Transverse colon (tissue), 4 donors: ENCODE data around the gene RAD51D. TPM values are rescaled to one million over a fixed set of nuclear protein-coding genes. Genes with fewer than 3 reads are reported as not detected.
A peak's percentile ranks its signal among the peaks of the same experiment; 100 is the strongest.

Source experiments
- DNase-seq: peaks from one replicate; pipeline ENCODE4 v3.0.0-alpha.2; 2019
- H3K27ac ChIP-seq, 4 donors: fragments of 200-600 bp; sonication (generic); 2 replicates each; pipeline ENCODE4 v1.5.1; 2016 to 2018; ENCODE audit warnings: inconsistent platforms in 4 of 4
- H3K27me3 ChIP-seq: fragments of 200-600 bp; sonication (generic); 2 replicates; pipeline ENCODE4 v1.5.1; 2017; ENCODE audit warnings: inconsistent platforms
- H3K36me3 ChIP-seq, 4 donors: fragments of 200-600 bp; sonication (generic); 2 replicates each; pipeline ENCODE4 v1.5.1; 2017 to 2019; ENCODE audit warnings: inconsistent platforms in 4 of 4
- H3K4me1 ChIP-seq, 4 donors: fragments of 200-600 bp; sonication (generic); 2 replicates each; pipeline ENCODE4 v1.5.1; 2017 to 2020; ENCODE audit warnings: inconsistent platforms in 4 of 4
- H3K4me3 ChIP-seq, 4 donors: fragments of 200-600 bp; sonication (generic); 1 replicate in 1 of 4; 2 replicates in 3 of 4; pipeline versions ENCODE4 v1.5.1 to v1.6.1; 2017 to 2019; ENCODE audit warnings: inconsistent platforms in 4 of 4
- H3K9me3 ChIP-seq, 2 donors: fragments of 200-600 bp; sonication (generic); 2 replicates each; pipeline ENCODE4 v1.5.1; 2017 to 2019; ENCODE audit warnings: inconsistent platforms in 2 of 2
- EP300 ChIP-seq: sonication (generic); formaldehyde crosslinking; IDR thresholded peaks from one replicate; pipeline ENCODE4 v1.6.1; 2017; ENCODE audit warnings: antibody characterized with exemption, low read depth
- POLR2A ChIP-seq: fragments of 450-650 bp; IDR thresholded peaks from one replicate; pipeline ENCODE4 v1.6.1; 2016; ENCODE audit warnings: antibody characterized with exemption, mild to moderate bottlenecking, moderate library complexity
- POLR2AphosphoS5 ChIP-seq, 3 donors: sonication (generic); formaldehyde crosslinking; IDR thresholded peaks; one replicate each; pipeline ENCODE4 v1.6.1; 2016; ENCODE audit warnings: antibody characterized with exemption in 3 of 3
- WGBS, 2 donors: methylation state at CpG; one replicate each; pipeline ENCODE4 v1.1.5; 2018; ENCODE audit warnings: low coverage in 1 of 2; 5-methylcytosine and 5-hydroxymethylcytosine counted together
- in situ Hi-C, 4 donors: fragments of 200-750 bp; cut with MboI; loops; one replicate each; pipeline versions ENCODE4 v1.15.0 to v1.15.1; 2017; ENCODE audit warnings: low sequenced_read_pairs in 3 of 4, low pct_ligation_motif_present in 1 of 4, low pct_unique_long_range_greater_than_20kb in 1 of 4
- intact Hi-C: fragments of 100-400 bp; cut with DNase I; formaldehyde crosslinking; loops from one replicate; pipeline ENCODE4 v1.15.1; 2023; ENCODE audit warnings: low total_unique reads
- total RNA-seq, 4 donors: library from RNA; depleted of rRNA; stranded (reverse); fragments of >200 nt; gene quantifications; one replicate each; pipeline ENCODE4 v1.1.0, GENCODE V29; 2016
- TF ChIP-seq, protein P1 (sequence below), 5 experiments: fragments of 200-600 bp in 3 of 5; fragments of 450-650 bp in 2 of 5; sonication (generic) in 3 of 5; IDR thresholded peaks; 1 replicate in 2 of 5; 2 replicates in 3 of 5; pipeline ENCODE4 v1.5.1; 2016 to 2017; ENCODE audit warnings: antibody characterized with exemption in 5 of 5, inconsistent platforms in 3 of 5, mild to moderate bottlenecking in 2 of 5, moderate library complexity in 1 of 5

The RAD51D gene
- total RNA-seq, 4 donors from 2014 or later = 5.6 to 60.3 (median 7.8) TPM

DNA sequence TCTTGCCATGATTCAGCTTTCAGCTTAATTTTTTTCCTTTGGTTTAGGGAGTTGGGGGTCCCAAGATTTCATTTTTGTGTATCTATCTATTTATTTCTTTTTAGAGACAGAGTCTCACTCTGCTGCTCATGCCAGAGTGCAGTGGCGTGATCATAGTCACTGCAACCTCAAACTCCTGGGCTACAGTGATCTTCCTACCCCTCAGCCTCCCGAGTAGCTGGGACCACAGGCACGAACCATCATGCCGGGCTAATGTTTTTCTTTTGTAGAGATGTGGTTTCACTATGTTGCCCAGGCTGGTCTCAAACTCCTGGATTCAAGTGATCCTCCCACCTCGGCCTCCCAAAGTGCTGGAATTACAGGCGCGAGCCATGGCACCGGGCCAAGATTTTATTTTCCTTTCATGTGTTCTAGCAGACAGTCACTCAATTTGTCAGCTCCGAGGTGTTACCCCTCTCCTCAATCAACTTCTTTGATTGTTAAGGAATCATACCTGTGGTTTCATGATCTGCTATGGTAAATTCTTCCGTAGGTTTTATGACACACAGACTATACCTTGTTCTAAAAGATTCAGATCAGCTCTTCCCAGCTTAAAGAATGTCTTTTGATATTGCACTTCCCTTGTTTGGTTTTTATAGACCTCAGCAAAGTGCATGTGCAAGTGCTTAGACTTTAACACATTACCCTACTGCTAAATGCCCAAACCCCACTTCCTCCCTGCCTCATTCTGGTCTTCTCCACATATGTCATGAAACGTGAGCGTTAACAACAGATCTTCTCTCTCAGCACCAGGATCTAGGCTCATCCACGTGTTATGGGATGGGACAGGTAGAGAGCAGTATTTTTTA lies 40.9 kb upstream of the RAD51D start:
- H3K9me3 ChIP-seq = no peaks in the 10 kb centered on the region
- TF ChIP-seq EP300 = no peak
- TF ChIP-seq POLR2A = no peak
- no peak for TF ChIP-seq POLR2AphosphoS5 (IDR thresholded peaks at IDR 0.05)
- TF ChIP-seq, protein P1, sequence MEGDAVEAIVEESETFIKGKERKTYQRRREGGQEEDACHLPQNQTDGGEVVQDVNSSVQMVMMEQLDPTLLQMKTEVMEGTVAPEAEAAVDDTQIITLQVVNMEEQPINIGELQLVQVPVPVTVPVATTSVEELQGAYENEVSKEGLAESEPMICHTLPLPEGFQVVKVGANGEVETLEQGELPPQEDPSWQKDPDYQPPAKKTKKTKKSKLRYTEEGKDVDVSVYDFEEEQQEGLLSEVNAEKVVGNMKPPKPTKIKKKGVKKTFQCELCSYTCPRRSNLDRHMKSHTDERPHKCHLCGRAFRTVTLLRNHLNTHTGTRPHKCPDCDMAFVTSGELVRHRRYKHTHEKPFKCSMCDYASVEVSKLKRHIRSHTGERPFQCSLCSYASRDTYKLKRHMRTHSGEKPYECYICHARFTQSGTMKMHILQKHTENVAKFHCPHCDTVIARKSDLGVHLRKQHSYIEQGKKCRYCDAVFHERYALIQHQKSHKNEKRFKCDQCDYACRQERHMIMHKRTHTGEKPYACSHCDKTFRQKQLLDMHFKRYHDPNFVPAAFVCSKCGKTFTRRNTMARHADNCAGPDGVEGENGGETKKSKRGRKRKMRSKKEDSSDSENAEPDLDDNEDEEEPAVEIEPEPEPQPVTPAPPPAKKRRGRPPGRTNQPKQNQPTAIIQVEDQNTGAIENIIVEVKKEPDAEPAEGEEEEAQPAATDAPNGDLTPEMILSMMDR (IDR thresholded peaks at IDR 0.05) = no peak
- peak overlapping the region in 1 of 4 donors; percentile 6 for H3K27ac ChIP-seq
- DNase-seq = no peak
- no peaks in the 10 kb centered on the region for H3K4me1 ChIP-seq
- no peaks in the 10 kb centered on the region for H3K36me3 ChIP-seq
- no peak overlapping the region for H3K4me3 ChIP-seq
- intact Hi-C loops = no loop called here
- in situ Hi-C loops = loop anchor here in 3 of 4 donors (10.0 to 25.0 kb wide), 3 partner anchors 374 to 577 kb away; partner anchors contain the start of genes SLFN12L (in 3 of the 3) and RASL10B (in 1 of the 3)
- 53 to 59% methylated on average over 10 to 13 of the region's 13 CpGs for WGBS, 2 donors
- H3K27me3 ChIP-seq = no peaks in the 10 kb centered on the region

DNA sequence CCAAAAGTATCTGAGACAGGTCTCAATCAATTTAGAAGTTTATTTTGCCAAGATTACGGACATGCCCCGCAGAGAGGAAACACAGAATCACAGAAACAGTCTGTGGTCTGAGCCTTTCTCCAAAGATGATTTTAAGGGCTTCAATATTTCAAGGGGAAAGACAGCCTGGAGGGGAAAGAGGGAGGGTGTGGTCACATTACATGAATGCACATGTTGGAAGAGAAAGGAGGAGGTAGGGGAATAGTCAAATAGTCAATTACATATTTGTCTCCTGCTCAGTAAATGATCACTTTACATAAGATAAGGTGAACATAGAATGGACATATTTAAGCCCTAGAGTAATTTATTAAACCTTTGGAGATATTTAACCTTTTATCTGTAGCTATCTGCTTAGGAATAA lies 40.3 kb upstream of the RAD51D start:
- no peaks in the 10 kb centered on the region for H3K36me3 ChIP-seq
- intact Hi-C loops = no loop called here
- TF ChIP-seq POLR2AphosphoS5 (IDR thresholded peaks at IDR 0.05) (no peak), EP300 (no peak), POLR2A (no peak)
- TF ChIP-seq, protein P1 (IDR thresholded peaks at IDR 0.05) = no peak
- no peaks in the 10 kb centered on the region for H3K4me1 ChIP-seq
- no peak overlapping the region for H3K27ac ChIP-seq
- in situ Hi-C loops = loop anchor here in 3 of 4 donors (10.0 to 25.0 kb wide), 3 partner anchors 375 to 577 kb away; partner anchors contain the start of genes SLFN12L (in 3 of the 3) and RASL10B (in 1 of the 3)
- 82% methylated on average over 2 of the region's 2 CpGs; no CpG with 5 or more reads in 1 of the 2 donors for WGBS, 2 donors
- H3K4me3 ChIP-seq = no peak overlapping the region
- H3K9me3 ChIP-seq = no peaks in the 10 kb centered on the region
- no peak for DNase-seq
- H3K27me3 ChIP-seq = no peaks in the 10 kb centered on the region

DNA sequence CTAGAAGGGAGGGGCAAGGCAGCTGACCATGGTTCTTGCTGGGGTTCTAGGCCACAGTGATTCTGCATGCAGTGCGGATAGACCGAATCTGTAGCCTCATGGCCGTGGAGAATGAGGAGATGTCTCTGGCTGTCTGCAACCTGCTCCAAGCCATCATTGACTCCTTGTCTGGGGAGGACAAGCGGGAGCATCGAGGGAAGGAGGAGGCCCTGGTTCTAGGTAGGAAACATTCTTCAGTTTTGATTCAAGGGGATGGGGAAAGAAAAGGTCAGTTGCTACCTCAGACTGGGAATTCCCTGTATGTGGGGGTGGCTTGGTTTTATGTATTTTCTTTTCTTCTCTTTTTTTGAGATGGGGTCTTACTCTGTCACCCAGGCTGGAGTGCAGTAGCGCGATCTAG lies 35.6 kb upstream of the RAD51D start:
- WGBS, 2 donors = 93% methylated on average over 2 to 7 of the region's 7 CpGs
- DNase-seq = no peak
- in situ Hi-C loops (loop anchor here in 2 of 4 donors (25.0 kb wide), 2 partner anchors 382 to 582 kb away; partner anchors contain the start of genes RASL10B (in 1 of the 2) and SLFN12L (in 1 of the 2)), intact Hi-C loops (no loop called here)
- Histone ChIP-seq H3K4me1 (no peaks in the 10 kb centered on the region), H3K27ac (no peak overlapping the region), H3K9me3 (no peaks in the 10 kb centered on the region), H3K4me3 (no peak overlapping the region), H3K27me3 (no peaks in the 10 kb centered on the region), H3K36me3 (no peaks in the 10 kb centered on the region)
- TF ChIP-seq POLR2AphosphoS5 (IDR thresholded peaks at IDR 0.05) = no peak
- no peak for TF ChIP-seq POLR2A
- TF ChIP-seq, protein P1 (IDR thresholded peaks at IDR 0.05) = no peak
- no peak for TF ChIP-seq EP300
